GM12865 (cell line): ENCODE data around the gene COMMD9.

Experiments
- DNase-seq: peaks from one replicate; pipeline ENCODE4 v3.0.0; 2010; ENCODE audit warnings: low read depth
- H3K4me3 ChIP-seq: 2 replicates; pipeline ENCODE4 v1.5.1; 2011; ENCODE audit warnings: mild to moderate bottlenecking, low read depth, low read length, control low read depth
- TF ChIP-seq, protein P1 (sequence below): IDR thresholded peaks from 2 replicates; pipeline ENCODE4 v1.5.1; 2011; ENCODE audit warnings: low read length, control low read depth, low read depth, inconsistent platforms; ENCODE audit not compliant: insufficient read depth; ENCODE audit errors: missing control alignments

Gene COMMD9

GRCh38 chr11:36237391-36237790, 51.8 kb downstream of the COMMD9 start:
- H3K4me3 ChIP-seq: no peak overlapping the region
- TF ChIP-seq, protein P1, sequence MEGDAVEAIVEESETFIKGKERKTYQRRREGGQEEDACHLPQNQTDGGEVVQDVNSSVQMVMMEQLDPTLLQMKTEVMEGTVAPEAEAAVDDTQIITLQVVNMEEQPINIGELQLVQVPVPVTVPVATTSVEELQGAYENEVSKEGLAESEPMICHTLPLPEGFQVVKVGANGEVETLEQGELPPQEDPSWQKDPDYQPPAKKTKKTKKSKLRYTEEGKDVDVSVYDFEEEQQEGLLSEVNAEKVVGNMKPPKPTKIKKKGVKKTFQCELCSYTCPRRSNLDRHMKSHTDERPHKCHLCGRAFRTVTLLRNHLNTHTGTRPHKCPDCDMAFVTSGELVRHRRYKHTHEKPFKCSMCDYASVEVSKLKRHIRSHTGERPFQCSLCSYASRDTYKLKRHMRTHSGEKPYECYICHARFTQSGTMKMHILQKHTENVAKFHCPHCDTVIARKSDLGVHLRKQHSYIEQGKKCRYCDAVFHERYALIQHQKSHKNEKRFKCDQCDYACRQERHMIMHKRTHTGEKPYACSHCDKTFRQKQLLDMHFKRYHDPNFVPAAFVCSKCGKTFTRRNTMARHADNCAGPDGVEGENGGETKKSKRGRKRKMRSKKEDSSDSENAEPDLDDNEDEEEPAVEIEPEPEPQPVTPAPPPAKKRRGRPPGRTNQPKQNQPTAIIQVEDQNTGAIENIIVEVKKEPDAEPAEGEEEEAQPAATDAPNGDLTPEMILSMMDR: no peak
- DNase-seq: no peak

DNA sequence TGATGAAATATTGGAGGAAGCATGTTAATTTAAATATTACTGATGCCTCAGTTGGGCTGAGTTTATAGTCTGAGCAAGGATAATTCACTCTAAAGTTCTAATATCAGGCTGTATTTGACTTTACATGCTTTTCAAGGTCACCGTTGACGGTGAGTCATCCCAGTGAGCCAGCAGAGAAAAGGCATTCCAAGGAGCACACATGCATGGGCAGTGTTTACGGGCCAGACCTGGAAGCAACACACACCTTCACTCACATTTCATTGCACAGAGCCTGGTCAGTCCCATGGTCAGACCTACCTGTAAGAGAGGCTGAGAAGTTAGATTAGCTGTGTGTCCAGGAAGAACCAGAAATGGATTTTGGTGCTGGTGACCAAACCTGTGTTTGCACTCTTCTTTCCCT, 53.5 kb downstream of the COMMD9 start:
- H3K4me3 ChIP-seq: no peak overlapping the region
- TF ChIP-seq, protein P1: no peak
- no peak for DNase-seq

- no peak for DNase-seq
- no peak overlapping the region for H3K4me3 ChIP-seq
- TF ChIP-seq, protein P1: no peak
Observed at GRCh38 chr11:36234825-36235224, 54.4 kb downstream of the COMMD9 start.

- TF ChIP-seq, protein P1: no peak
- H3K4me3 ChIP-seq: no peak overlapping the region
- DNase-seq: no peak
Observed at GRCh38 chr11:36233204-36233603, 56.0 kb downstream of the COMMD9 start.

DNA sequence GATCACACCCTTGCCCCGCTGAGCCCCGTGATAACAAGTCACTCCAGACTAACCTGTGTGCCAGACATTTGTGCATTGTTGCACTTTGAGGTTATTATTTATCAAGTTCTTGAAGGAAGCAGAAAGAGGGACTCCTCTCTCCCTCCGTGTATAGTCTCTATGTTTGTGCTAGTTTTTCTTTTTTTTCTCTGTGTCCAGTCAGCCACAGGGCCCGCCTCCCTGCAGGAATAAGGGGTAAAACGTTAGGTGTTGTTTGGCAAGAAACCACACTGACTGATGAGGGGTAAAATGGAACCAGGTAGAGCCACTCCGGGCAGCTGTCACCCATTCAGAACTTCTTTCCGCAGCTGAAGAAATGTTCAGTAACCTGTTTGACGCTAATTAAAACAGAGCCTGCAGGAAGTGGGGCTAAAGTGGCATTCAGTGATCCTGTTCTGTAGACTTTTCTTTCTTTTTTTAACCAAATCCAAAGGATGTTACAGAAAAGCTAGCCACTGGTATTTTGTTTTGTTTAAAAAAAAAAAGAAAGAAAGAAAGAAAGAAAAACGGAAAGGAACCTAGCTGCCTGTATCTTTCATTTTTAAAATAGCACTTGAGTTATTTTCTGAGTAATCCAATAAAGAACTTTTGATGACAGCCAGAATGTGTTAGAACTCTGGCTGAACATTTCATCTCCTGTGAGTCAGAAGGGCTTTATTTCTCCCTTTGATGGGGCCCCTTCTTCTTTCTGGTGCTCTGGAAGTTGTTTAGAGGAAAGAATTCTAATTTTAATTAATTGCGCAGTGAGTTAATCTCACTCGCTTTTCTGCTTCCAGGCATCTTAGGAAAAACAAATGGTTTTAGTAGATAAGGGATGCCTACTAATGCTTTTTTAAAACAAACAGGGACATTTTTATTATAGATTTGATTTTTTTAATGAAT, 58.2 kb downstream of the COMMD9 start:
- H3K4me3 ChIP-seq: no peak overlapping the region
- no peak for DNase-seq
- TF ChIP-seq, protein P1: no peak

DNA sequence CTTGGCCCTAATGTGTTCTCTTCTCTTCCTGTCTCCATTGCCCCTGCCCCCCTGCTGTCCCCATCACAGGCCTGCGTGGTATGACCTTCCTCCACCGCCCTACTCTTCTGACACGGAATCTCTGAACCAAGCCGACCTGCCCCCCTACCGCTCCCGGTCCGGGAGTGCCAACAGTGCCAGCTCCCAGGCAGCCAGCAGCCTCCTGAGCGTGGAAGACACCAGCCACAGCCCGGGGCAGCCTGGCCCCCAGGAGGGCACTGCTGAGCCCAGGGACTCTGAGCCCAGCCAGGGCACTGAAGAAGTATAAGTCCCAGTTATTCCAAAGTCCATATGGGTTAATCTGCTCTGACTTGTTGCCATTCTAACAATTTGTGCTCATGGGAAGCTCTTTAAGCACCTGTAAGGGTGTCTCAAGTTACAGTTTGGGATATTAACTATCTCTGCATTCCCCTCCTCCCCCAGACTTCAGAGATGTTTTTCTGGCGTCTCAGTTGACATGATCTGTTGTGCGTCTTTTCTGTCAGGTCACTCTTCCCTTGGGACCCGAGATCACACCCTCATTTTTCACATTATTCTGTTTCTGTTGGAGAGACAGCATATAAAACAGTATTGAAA, 60.0 kb downstream of the COMMD9 start:
- DNase-seq: no peak
- no peak overlapping the region for H3K4me3 ChIP-seq
- TF ChIP-seq, protein P1: no peak

DNA sequence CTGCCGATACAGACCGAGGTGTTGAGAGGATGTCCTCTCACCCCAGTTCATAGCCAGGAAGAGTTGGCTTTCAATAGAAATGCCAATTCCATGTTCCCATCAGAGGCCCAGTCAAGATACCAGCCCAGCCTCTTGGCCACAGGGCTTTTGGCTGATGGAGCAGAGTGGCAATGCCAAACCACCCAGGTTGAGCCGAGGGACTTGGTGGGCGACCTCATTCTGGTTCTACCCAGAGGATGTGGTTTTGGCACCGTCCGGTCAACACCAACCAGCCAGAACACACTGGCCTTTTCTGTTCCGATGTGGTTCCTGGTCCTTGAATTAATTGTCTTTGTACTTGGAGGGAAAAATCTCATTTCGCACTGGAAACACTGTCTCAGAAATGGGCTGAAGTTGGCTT, 60.5 kb downstream of the COMMD9 start:
- no peak overlapping the region for H3K4me3 ChIP-seq
- TF ChIP-seq, protein P1: no peak
- DNase-seq: no peak
